Endodermal cell (in vitro differentiated cells): ENCODE data around the gene SIN3A. TPM values are rescaled to one million over a fixed set of nuclear protein-coding genes. Genes with fewer than 3 reads are reported as not detected.

Experiments used
- DNase-seq: peaks from one replicate; pipeline ENCODE4 v3.0.0-alpha.2; 2017
- H3K27ac ChIP-seq: 2 replicates; pipeline ENCODE4 v1.5.1; 2013; ENCODE audit warnings: mild to moderate bottlenecking, low read depth, low read length, moderate library complexity
- H3K27me3 ChIP-seq: 2 replicates; pipeline ENCODE4 v1.6.1; 2013; ENCODE audit warnings: mild to moderate bottlenecking, low read length, moderate library complexity; ENCODE audit not compliant: insufficient read depth, control insufficient read depth, poor library complexity, severe bottlenecking
- H3K36me3 ChIP-seq: 2 replicates; pipeline ENCODE4 v1.7.0; 2013; ENCODE audit warnings: mild to moderate bottlenecking, low read length, moderate library complexity; ENCODE audit not compliant: control insufficient read depth, insufficient read depth
- H3K4me1 ChIP-seq: one replicate; pipeline ENCODE4 v1.7.0; 2013; ENCODE audit warnings: low read length; ENCODE audit not compliant: control insufficient read depth, insufficient read depth
- H3K4me3 ChIP-seq: 2 replicates; pipeline ENCODE4 v1.5.1; 2013; ENCODE audit warnings: mild to moderate bottlenecking, low read length, moderate library complexity
- H3K9ac ChIP-seq: 2 replicates; pipeline ENCODE4 v1.6.1; 2013; ENCODE audit warnings: mild to moderate bottlenecking, low read length, moderate library complexity; ENCODE audit not compliant: poor library complexity, severe bottlenecking; ENCODE audit errors: extremely low read depth
- H3K9me3 ChIP-seq: 2 replicates; pipeline ENCODE4 v1.6.1; 2013; ENCODE audit warnings: mild to moderate bottlenecking, low read length, moderate library complexity; ENCODE audit not compliant: control insufficient read depth
- H3K27ac Mint-ChIP-seq: 2 replicates; pipeline ENCODE4 v1.8.0; 2020; ENCODE audit warnings: mixed read lengths
- H3K27me3 Mint-ChIP-seq: 2 replicates; pipeline ENCODE4 v1.8.0; 2021; ENCODE audit warnings: mild to moderate bottlenecking, mixed read lengths; ENCODE audit not compliant: insufficient read depth
- H3K36me3 Mint-ChIP-seq: 2 replicates; pipeline ENCODE4 v1.8.0; 2020; ENCODE audit warnings: low read depth, mixed read lengths
- H3K4me1 Mint-ChIP-seq: 2 replicates; pipeline ENCODE4 v1.8.0; 2020; ENCODE audit warnings: mixed read lengths
- H3K4me3 Mint-ChIP-seq: 2 replicates; pipeline ENCODE4 v1.8.0; 2020; ENCODE audit warnings: mild to moderate bottlenecking, moderate library complexity, mixed read lengths
- H3K9me3 Mint-ChIP-seq: 2 replicates; pipeline ENCODE4 v1.8.0; 2020; ENCODE audit warnings: mild to moderate bottlenecking, mixed read lengths
- WGBS, 2 experiments: methylation state at CpG; one replicate each; pipeline versions ENCODE4 v1.1.5 to v1.1.7; 2013; ENCODE audit warnings: missing lambda C conversion rate in 2 of 2, mixed read lengths in 1 of 2; ENCODE audit not compliant: insufficient coverage in 1 of 2, insufficient read length in 1 of 2; 5-methylcytosine and 5-hydroxymethylcytosine counted together
- total RNA-seq, 2 donors: library from RNA; stranded (reverse); fragmentation: NEBNext Ultra II Directional in 1 of 2; extraction: Animal tissue kit (Norgen Biotek cat#: 25700) in 1 of 2; gene quantifications; 2 replicates in 1 of 2; 3 replicates in 1 of 2; pipeline ENCODE4 v1.2.1, GENCODE V29; 2021
- TF ChIP-seq, protein P1 (sequence below): fragments of 200-600 bp; sonication (generic); conservative IDR thresholded peaks from 2 replicates; pipeline ENCODE4 v1.5.0; 2021; ENCODE audit warnings: antibody characterized with exemption, mild to moderate bottlenecking

The SIN3A gene
- total RNA-seq, 2 donors from 2014 or later, result 119 to 123 TPM

DNA sequence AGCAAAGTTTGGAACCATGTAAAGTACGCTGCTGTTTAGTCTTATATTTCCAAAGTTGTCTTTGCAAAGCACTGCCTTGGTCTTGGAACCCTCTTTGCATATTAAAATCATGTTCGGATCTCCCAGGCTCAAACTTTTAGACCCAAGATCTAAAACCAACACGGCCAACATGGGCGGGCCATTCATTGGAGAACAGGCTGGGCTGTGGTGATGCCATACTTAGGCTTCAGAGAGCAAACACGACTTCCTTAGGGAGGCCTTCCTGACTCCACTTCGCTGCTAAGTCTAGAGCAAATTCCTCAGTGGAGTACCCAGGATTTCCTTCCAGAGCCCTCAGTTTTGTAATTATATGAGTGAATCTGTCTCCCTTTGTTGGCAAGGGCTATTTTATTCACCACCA is 86.6 kb downstream of the SIN3A start:
- H3K36me3 Mint-ChIP-seq, result peaks cover 29% of the 10 kb centered on the region
- Histone ChIP-seq H3K4me1 (no peaks in the 10 kb centered on the region), H3K36me3 (peaks cover 38% of the 10 kb centered on the region), H3K4me3 (no peak overlapping the region), H3K9me3 (no peaks in the 10 kb centered on the region), H3K27ac (no peak overlapping the region), H3K27me3 (no peaks in the 10 kb centered on the region), H3K9ac (no peak overlapping the region)
- WGBS, 2 experiments, result 95 to 96% methylated on average over 4 to 6 of the region's 6 CpGs
- H3K4me3 Mint-ChIP-seq, result no peak overlapping the region
- H3K9me3 Mint-ChIP-seq, result no peaks in the 10 kb centered on the region
- H3K27ac Mint-ChIP-seq, result no peak overlapping the region
- TF ChIP-seq, protein P1, sequence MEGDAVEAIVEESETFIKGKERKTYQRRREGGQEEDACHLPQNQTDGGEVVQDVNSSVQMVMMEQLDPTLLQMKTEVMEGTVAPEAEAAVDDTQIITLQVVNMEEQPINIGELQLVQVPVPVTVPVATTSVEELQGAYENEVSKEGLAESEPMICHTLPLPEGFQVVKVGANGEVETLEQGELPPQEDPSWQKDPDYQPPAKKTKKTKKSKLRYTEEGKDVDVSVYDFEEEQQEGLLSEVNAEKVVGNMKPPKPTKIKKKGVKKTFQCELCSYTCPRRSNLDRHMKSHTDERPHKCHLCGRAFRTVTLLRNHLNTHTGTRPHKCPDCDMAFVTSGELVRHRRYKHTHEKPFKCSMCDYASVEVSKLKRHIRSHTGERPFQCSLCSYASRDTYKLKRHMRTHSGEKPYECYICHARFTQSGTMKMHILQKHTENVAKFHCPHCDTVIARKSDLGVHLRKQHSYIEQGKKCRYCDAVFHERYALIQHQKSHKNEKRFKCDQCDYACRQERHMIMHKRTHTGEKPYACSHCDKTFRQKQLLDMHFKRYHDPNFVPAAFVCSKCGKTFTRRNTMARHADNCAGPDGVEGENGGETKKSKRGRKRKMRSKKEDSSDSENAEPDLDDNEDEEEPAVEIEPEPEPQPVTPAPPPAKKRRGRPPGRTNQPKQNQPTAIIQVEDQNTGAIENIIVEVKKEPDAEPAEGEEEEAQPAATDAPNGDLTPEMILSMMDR, result no peak
- no peaks in the 10 kb centered on the region for H3K27me3 Mint-ChIP-seq
- no peak for DNase-seq
- H3K4me1 Mint-ChIP-seq, result peaks cover 9% of the 10 kb centered on the region

DNA sequence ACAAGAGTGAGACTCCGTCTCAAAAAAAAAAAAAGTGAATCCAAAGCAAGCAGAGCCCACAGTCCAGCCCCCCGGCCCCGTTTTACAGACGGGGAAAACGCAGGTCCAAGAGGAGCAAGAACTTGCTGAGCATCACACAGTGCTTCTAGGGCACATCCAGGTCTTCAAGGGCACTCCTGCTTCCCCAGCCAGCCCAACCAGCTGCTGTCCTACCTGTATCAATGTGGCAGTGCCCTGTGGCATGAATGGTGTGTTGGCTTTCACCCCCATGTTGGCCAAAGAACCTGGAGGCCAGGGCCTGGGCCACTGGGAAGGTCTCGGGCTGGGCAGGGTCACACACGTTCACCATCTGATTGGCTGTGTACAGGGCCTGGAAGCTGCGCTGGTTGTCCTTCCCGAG is 87.7 kb downstream of the SIN3A start:
- H3K36me3 ChIP-seq, result peaks cover 36% of the 10 kb centered on the region
- H3K4me3 Mint-ChIP-seq, result no peak overlapping the region
- H3K27ac Mint-ChIP-seq, result peak overlapping the region; percentile 30
- H3K4me1 Mint-ChIP-seq, result no peaks in the 10 kb centered on the region
- DNase-seq, result no peak
- no peak overlapping the region for H3K9ac ChIP-seq
- H3K4me3 ChIP-seq, result no peak overlapping the region
- TF ChIP-seq, protein P1, result no peak
- H3K27me3 ChIP-seq, result no peaks in the 10 kb centered on the region
- no peaks in the 10 kb centered on the region for H3K27me3 Mint-ChIP-seq
- 90 to 99% methylated on average over 8 to 9 of the region's 9 CpGs for WGBS, 2 experiments
- H3K9me3 ChIP-seq, result no peaks in the 10 kb centered on the region
- no peaks in the 10 kb centered on the region for H3K9me3 Mint-ChIP-seq
- no peak overlapping the region for H3K27ac ChIP-seq
- peaks cover 31% of the 10 kb centered on the region for H3K36me3 Mint-ChIP-seq
- H3K4me1 ChIP-seq, result no peaks in the 10 kb centered on the region

DNA sequence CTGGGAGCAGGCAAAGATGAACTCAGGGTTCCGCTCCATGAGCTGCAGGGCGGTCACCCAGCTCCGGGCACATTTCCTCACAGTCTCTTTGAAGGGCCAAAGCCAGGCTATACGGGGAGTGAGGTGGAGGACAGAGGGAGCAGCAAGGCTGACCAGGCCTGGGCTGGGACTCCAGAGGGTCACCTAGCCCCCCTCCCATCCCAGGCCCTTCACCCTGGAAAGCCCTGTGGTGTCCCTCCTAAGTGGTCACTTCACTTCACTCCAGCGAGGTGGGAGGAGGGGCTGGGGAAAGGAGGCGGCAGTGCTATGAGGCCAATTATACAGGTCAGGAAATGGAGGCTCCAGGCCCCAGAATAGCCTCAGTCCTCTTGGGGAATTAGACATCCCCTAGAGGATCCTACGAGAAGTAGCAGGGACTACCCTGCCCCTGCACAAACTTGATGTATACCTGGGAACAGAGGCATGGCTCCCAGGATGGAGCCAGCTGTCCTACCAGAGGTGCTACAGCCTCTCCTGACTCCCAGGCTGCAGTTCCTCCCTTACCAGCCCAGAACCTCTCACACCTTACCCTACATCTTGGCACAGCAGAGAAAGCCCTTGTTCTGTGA is 88.7 kb downstream of the SIN3A start:
- Histone ChIP-seq H3K4me1 (no peaks in the 10 kb centered on the region), H3K36me3 (peaks cover 43% of the 10 kb centered on the region), H3K4me3 (no peak overlapping the region), H3K27me3 (no peaks in the 10 kb centered on the region), H3K9ac (no peak overlapping the region), H3K27ac (no peak overlapping the region), H3K9me3 (no peaks in the 10 kb centered on the region)
- Mint-ChIP-seq H3K4me1 (no peaks in the 10 kb centered on the region), H3K36me3 (peaks cover 38% of the 10 kb centered on the region), H3K9me3 (no peaks in the 10 kb centered on the region), H3K4me3 (no peak overlapping the region), H3K27ac (no peak overlapping the region), H3K27me3 (no peaks in the 10 kb centered on the region)
- TF ChIP-seq, protein P1, result peak; percentile 43
- 89 to 90% methylated on average over 5 to 7 of the region's 7 CpGs for WGBS, 2 experiments
- DNase-seq, result no peak
